PFSK-1 (cell line): ENCODE data around the gene UBE2E3.

Source experiments
- POLR2AphosphoS5 ChIP-seq: IDR thresholded peaks from 2 replicates; pipeline ENCODE4 v1.6.1; 2012; ENCODE audit warnings: low read depth, mild to moderate bottlenecking, control low read depth, low read length, moderate library complexity
- TF ChIP-seq, protein P1 (sequence below), 2 experiments: IDR thresholded peaks; 2 replicates each; pipeline versions ENCODE4 v1.6.1 to v1.8.0; 2011 to 2012; ENCODE audit warnings: low read depth in 2 of 2, low read length in 2 of 2, control low read depth in 1 of 2, inconsistent platforms in 1 of 2, mild to moderate bottlenecking in 1 of 2, moderate library complexity in 1 of 2; ENCODE audit not compliant: insufficient read depth in 1 of 2

DNA sequence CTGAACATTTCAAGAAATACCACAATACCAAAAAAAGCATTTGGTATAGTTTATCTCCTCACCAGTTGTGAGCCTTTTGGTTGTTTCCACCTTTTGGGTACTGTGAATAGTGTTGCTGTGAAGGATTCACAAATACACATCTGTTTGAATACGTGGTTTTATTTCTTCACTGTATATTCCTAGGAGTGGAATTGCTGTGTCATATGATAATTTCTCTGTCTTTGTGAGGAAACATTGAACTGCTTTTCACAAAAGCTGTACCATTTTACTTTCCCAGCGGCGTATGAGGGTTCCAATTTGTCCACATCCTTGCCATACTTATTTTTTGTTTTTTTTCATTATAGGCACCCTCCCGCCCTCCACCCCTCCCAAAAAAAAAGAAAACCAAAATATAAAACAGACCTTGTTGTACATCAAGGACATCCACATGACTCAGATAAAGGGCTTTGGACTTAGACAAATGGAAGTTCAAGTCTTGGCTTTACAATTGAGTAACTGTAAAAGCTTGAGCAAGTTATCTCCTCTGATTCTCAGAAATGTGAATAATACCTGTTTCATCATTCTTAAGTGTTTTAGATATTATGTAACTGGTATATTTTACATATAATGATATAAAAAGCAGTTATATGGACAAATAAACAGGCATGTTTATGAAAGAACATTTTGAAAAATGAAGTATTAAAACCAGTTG is 19.0 kb downstream of the UBE2E3 start:
- no peak for TF ChIP-seq POLR2AphosphoS5
- TF ChIP-seq, protein P1, sequence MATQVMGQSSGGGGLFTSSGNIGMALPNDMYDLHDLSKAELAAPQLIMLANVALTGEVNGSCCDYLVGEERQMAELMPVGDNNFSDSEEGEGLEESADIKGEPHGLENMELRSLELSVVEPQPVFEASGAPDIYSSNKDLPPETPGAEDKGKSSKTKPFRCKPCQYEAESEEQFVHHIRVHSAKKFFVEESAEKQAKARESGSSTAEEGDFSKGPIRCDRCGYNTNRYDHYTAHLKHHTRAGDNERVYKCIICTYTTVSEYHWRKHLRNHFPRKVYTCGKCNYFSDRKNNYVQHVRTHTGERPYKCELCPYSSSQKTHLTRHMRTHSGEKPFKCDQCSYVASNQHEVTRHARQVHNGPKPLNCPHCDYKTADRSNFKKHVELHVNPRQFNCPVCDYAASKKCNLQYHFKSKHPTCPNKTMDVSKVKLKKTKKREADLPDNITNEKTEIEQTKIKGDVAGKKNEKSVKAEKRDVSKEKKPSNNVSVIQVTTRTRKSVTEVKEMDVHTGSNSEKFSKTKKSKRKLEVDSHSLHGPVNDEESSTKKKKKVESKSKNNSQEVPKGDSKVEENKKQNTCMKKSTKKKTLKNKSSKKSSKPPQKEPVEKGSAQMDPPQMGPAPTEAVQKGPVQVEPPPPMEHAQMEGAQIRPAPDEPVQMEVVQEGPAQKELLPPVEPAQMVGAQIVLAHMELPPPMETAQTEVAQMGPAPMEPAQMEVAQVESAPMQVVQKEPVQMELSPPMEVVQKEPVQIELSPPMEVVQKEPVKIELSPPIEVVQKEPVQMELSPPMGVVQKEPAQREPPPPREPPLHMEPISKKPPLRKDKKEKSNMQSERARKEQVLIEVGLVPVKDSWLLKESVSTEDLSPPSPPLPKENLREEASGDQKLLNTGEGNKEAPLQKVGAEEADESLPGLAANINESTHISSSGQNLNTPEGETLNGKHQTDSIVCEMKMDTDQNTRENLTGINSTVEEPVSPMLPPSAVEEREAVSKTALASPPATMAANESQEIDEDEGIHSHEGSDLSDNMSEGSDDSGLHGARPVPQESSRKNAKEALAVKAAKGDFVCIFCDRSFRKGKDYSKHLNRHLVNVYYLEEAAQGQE (IDR thresholded peaks at IDR 0.05; ENCODE audit: insufficient read depth in 1 of 2, low read depth in 2 of 2, low read length in 2 of 2) = no peak
